ENCODE measurements around the gene FBN1.

DNA sequence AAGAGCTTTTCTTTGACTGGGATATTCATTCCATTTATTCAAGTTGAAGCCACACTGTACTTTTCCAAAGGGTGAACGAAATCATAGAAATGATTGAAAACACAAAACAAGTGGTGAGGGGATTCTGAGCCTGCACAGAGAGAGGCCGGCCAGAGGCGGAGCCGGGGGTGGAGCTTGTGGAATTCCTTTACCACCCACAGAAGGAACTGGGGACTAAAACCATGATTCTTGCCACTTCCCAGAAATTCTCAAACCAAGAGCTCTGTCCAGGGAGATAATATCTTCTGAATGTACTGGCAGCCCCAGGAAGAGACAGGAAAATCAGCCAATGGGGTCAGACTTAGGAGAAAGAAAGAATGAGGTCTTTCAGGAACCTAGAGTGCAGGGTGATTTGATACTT lies 20.8 kb downstream of the FBN1 start:
- TF ChIP-seq, protein P1, sequence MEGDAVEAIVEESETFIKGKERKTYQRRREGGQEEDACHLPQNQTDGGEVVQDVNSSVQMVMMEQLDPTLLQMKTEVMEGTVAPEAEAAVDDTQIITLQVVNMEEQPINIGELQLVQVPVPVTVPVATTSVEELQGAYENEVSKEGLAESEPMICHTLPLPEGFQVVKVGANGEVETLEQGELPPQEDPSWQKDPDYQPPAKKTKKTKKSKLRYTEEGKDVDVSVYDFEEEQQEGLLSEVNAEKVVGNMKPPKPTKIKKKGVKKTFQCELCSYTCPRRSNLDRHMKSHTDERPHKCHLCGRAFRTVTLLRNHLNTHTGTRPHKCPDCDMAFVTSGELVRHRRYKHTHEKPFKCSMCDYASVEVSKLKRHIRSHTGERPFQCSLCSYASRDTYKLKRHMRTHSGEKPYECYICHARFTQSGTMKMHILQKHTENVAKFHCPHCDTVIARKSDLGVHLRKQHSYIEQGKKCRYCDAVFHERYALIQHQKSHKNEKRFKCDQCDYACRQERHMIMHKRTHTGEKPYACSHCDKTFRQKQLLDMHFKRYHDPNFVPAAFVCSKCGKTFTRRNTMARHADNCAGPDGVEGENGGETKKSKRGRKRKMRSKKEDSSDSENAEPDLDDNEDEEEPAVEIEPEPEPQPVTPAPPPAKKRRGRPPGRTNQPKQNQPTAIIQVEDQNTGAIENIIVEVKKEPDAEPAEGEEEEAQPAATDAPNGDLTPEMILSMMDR (IDR thresholded peaks at IDR 0.05 in 2 of 3, conservative IDR thresholded peaks at IDR 0.05 in 1 of 3; ENCODE audit: control insufficient read depth in 2 of 3, extremely low read depth in 1 of 3, insufficient read depth in 1 of 3, low read depth in 3 of 3, low read length in 3 of 3) = no peak
- TF ChIP-seq ESRRA (IDR thresholded peaks at IDR 0.05; ENCODE audit: low read length) = no peak
- TF ChIP-seq, protein P2, sequence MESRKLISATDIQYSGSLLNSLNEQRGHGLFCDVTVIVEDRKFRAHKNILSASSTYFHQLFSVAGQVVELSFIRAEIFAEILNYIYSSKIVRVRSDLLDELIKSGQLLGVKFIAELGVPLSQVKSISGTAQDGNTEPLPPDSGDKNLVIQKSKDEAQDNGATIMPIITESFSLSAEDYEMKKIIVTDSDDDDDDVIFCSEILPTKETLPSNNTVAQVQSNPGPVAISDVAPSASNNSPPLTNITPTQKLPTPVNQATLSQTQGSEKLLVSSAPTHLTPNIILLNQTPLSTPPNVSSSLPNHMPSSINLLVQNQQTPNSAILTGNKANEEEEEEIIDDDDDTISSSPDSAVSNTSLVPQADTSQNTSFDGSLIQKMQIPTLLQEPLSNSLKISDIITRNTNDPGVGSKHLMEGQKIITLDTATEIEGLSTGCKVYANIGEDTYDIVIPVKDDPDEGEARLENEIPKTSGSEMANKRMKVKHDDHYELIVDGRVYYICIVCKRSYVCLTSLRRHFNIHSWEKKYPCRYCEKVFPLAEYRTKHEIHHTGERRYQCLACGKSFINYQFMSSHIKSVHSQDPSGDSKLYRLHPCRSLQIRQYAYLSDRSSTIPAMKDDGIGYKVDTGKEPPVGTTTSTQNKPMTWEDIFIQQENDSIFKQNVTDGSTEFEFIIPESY (IDR thresholded peaks at IDR 0.05) = no peak
- TF ChIP-seq, protein P3, sequence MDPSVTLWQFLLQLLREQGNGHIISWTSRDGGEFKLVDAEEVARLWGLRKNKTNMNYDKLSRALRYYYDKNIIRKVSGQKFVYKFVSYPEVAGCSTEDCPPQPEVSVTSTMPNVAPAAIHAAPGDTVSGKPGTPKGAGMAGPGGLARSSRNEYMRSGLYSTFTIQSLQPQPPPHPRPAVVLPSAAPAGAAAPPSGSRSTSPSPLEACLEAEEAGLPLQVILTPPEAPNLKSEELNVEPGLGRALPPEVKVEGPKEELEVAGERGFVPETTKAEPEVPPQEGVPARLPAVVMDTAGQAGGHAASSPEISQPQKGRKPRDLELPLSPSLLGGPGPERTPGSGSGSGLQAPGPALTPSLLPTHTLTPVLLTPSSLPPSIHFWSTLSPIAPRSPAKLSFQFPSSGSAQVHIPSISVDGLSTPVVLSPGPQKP (IDR thresholded peaks at IDR 0.05; ENCODE audit: low read depth, low read length) = no peak
- TF ChIP-seq EGR1 (IDR thresholded peaks at IDR 0.05; ENCODE audit: borderline replicate concordance in 1 of 2, low read depth in 2 of 2, low read length in 2 of 2) = no peak
- no peak for TF ChIP-seq RB1 (IDR thresholded peaks at IDR 0.05; ENCODE audit: borderline replicate concordance)
- no peak for TF ChIP-seq RELA (IDR thresholded peaks at IDR 0.05; ENCODE audit: borderline replicate concordance, partially characterized antibody)
- TF ChIP-seq POLR2AphosphoS5 (IDR thresholded peaks at IDR 0.05; ENCODE audit: low read length) = no peak
- TF ChIP-seq GABPA (IDR thresholded peaks at IDR 0.05; ENCODE audit: low read depth) = no peak
- no peak for TF ChIP-seq RAD21 (IDR thresholded peaks at IDR 0.05; ENCODE audit: insufficient read depth, low read depth, low read length)
- no peak for TF ChIP-seq EZH2 (IDR thresholded peaks at IDR 0.05; ENCODE audit: borderline replicate concordance, control insufficient read depth, low read depth, low read length)
- TF ChIP-seq EP300 (IDR thresholded peaks at IDR 0.05; ENCODE audit: borderline replicate concordance in 1 of 2, control insufficient read depth in 1 of 2, low read depth in 2 of 2, low read length in 2 of 2) = no peak
